DMS153 treated with DMSO at 0.1 percent for 48 hours (cell line): ENCODE data around the gene LRIG2.
"Not testable (repeated sequence)": the region's sequence is repeated elsewhere in the genome, so short reads cannot be mapped to it uniquely, and the experiment has no call there.

Source experiments
- DNase-seq: peaks from one replicate; lab custom pipeline; 2025; ENCODE audit not compliant: unreplicated experiment; lab: John Stamatoyannopoulos, UW

Gene LRIG2

DNA sequence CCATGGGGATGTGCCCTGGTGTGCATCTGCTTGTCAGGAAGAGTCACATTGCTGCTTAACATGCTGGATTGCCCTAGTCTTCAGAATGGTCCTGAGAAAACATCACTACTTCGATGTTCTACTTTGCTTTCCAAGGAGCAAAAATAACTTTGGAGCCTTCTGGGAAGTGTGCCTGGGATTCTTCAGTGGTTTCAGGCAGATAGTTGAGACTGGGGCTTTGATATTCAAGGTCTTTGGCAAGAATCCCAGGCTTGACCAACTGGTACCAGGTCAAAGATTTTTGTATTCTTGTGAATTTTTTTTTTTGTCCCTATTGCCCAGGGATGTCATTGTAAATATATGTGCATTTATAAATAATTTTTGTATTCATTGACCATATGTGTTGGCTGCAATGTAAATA lies 51.4 kb downstream of the LRIG2 start:
- DNase-seq = no peak

DNA sequence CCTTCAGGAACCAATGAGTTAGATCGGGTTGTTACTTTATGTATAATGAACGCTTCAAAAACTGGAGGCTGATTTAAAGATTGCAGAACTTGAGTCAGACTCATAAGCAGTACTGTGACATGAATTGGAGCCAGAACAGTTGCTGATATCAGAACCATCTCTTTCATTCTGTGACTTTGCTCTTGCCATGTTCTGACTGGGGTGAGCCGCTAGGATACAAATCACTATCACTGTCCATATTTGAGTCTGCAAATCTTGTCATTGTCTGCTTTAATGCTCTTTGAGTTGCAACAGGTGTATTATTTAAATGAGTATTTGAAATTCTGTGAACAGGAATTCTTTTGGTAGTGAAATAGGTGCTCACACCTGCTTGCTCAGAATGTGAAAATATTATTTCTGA lies 52.5 kb downstream of the LRIG2 start:
- DNase-seq = no peak

DNA sequence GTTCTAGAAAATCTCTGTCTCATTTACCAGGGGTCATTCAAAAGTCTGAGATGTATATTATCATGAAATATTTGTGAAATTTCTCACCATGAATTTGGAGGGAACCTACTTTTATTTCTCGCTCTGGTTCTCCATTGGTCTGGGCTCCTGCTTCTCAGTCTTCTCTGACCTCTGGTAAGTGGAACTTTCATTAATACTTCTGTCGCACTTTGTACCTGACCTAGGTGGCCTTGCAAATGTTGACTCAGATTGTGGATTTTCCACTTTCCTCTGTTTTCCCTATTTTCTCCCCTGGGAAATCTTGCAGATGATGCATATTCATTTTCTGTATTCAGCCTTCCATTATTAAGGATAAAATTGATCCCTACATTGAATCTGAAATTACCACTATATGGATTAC lies 53.2 kb downstream of the LRIG2 start:
- no peak for DNase-seq

DNA sequence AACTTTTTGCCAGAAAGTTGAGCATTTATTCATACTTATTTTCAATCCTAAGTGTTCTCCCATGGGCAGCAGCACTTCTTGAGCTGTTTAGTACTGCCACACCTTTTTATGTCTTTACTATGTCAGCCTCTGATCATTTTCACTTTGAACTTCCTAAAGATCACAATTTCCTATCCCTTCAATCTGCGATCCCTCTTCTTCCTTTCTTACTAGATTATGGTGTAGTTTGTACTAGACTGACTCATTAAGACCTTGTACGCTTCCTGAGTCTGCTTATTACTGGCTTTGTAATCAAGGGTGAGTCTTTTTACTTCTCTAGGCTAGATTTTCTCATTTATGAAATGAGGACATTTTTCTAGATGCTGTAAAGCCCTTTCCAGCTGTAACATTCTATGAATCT lies 55.1 kb downstream of the LRIG2 start:
- no peak for DNase-seq

DNA sequence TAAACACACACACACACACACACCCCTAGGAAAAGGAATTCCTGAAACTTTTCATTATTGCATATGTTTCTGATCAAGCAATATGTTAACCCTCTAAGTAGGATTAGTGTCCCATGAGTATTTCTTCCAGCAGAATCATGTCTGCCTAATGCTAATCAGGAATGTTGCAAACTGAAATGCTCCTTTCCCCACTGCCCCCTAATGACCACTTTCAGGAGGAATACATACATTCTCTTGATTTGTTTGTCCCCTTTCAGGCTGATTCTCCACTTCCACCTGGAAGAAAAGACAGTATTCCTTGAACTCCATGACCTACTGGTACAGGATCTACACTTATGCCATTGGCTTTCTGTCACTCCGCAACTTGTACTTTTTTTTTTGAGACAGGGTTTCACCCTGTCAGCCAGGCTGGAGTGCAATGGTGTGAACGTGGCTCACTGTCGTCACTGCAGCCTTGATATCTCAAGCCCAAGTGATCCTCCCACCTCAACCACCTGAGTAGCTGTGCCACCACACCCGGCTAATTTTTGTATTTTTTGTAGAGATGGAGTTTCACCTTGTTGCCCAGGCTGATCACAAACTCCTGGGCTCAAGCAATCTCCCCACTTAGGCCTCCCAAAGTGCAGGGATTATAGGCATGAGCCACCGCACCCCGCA lies 56.7 kb downstream of the LRIG2 start:
- DNase-seq = no peak

- no peak for DNase-seq
Measured at GRCh38 chr1:113133038-113133437, 60.0 kb downstream of the LRIG2 start.

GRCh38 chr1:113133759-113134158 lies 60.8 kb downstream of the LRIG2 start:
- DNase-seq = no peak

DNA sequence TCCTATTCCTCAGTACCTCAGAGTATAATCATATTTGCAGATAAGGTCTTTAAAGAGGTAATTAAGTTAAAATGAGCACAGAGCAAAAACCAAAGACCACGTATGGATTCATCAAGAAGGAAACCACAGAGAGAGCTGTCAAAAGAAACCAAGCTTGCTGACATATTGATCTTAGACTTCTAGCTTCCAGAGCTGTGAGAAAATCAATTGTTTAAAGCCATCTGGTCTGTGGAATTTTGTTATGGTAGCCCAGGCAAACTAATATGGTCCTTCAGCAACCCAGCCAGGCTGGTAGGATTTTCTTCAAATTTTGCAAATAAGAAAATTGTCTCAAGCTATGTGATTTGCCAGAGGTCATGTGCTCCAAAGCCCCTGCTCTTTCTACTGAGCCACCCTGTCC lies 62.5 kb downstream of the LRIG2 start:
- no peak for DNase-seq

DNA sequence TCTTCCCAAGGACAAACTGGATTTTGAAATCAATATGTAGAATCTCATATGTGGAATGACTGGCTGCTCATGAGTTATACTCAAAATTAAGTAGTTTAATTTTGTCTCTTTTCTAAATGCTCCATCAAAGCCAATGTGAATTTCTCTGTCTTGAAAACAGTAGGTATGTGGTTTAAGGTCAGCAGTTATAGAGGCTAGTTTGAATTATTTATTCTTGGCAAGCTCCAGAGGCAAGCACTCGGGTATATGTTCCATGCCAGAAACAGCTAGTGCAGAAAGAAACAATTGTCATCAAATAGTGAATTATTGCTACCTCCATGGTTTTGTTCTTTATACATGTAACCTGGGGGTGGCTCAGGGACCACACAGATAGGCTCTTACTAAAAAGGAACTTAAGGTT lies 63.5 kb downstream of the LRIG2 start:
- no peak for DNase-seq

- DNase-seq = no peak
Measured at GRCh38 chr1:113137563-113137962, 64.6 kb downstream of the LRIG2 start.

- no peak for DNase-seq
Measured at GRCh38 chr1:113138778-113139177, 65.8 kb downstream of the LRIG2 start.

GRCh38 chr1:113140176-113140575 lies 67.2 kb downstream of the LRIG2 start:
- DNase-seq = no peak

GRCh38 chr1:113140588-113141446 lies 67.8 kb downstream of the LRIG2 start:
- peak; percentile 29 for DNase-seq

GRCh38 chr1:113141650-113142473 lies 68.9 kb downstream of the LRIG2 start:
- DNase-seq = no peak

DNA sequence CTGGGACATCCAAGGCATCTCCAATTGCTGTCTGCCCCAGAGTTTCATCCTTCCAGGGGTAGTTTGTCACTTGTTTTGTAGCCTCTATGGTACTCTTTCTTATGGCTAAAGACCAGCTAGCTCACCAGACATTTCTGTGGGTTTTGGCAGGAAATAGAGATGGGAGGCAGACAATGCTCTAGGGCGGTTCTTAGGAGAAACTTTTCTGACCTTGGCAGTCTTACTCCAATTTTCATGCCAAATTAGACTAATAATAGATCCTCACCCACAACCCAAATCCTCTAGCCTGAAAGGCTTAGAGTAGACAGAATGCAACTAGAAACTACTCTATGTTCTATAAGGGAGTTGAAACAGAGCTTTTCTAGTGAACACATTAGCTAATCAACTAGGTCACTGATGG lies 69.8 kb downstream of the LRIG2 start:
- DNase-seq = no peak

GRCh38 chr1:113146242-113147072 lies 73.5 kb downstream of the LRIG2 start:
- DNase-seq = no peak

DNA sequence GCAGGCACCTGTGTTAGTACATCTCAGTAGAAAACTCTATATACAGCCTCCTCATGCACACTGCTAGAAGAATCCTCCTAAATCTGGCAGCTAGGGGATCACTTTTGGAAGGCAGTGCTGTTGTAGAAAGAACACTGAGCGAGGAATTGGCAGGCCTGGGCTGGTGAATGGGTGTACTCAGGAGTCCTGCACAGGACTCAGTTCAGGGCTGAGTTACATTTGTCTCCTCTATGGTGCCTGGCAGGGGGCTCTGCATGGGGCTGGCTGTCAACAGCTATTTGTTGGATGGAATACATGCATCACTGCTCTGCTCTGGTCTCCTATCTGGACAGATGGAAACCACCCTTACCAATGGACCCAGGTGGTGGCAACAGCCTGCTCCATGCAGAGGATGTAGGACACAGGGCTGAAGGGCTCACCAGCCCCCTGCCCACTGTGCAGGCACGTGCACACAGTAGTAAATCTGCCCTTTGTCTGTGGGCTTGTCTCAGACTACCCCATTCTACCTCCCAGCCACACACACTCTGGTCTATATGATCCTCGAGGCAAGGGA lies 74.2 kb downstream of the LRIG2 start:
- no peak for DNase-seq

GRCh38 chr1:113147826-113148225 lies 74.8 kb downstream of the LRIG2 start:
- no peak for DNase-seq

DNA sequence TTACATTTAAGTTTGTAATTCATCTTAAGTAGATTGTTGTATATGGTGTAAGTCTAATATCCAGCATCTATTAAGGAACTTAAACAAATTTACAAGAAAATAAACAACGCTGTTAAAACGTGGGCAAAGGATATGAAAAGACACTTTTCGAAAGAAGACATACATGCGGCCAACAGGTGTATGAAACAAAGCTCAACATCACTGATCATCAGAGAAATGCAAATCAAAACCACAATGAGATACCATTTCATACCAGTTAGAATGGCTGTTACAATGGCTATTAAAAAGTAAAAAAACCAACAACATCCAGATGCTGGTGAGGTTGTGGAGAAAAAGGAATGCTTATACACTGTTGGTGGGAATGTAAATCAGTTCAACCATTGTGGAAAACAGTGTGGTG lies 77.5 kb downstream of the LRIG2 start:
- not testable (repeated sequence) for DNase-seq

DNA sequence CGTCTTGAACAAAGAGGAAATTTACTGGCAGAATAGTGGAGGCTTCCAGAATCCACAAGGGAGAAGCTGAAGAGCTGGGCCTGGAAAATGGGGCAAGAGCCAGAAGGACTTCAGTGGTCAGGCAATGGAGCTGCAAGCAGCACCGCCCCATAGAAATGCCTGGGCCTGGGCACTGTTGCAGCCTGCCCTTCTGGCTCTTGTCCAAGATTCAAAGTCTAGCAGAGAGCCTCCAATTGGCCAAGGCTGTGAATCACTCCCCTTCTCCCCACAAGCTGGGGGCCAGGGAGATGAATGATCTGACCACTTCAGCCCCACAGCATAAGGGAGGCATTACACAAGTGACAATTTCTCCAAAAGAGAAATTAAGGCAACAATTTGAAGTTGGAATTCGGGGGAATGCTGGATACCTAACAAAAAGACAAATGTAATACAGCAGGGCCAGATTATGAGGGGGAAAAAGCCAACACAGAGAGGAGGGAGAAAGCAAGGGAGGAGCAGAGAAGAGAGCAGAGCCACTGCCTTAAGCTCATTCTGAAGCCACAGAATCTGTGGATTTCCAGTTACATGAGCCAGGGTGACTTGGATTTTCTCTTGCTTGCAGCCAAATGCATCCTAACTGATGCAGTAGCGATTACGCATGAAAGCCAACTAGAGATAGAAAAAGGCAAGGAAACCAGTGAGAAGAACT lies 80.3 kb downstream of the LRIG2 start:
- no peak for DNase-seq
